RWPE1 (cell line): Measurements from ENCODE around the gene RAD9A.

Experiments used
- CTCF ChIA-PET: fragments of 350-600 bp; sonication (Branson Sonifier 250); formaldehyde crosslinking; extraction: SDS; loops from one replicate; lab custom pipeline; 2021; lab: Yijun Ruan, JAX
- POLR2A ChIA-PET: fragments of 400-600 bp; formaldehyde crosslinking; extraction: SDS; loops from one replicate; lab custom pipeline; 2020; ENCODE audit warnings: antibody characterized with exemption; ENCODE audit not compliant: low non-redundant PET; lab: Yijun Ruan, JAX
- DNase-seq: peaks from one replicate; pipeline ENCODE4 v3.0.0; 2012; ENCODE audit warnings: low spot score
- H3K27ac ChIP-seq: fragments of 450-650 bp; 2 replicates; pipeline ENCODE4 v1.5.1; 2017
- TF ChIP-seq, protein P1 (sequence below): fragments of 450-650 bp; conservative IDR thresholded peaks from 2 replicates; pipeline ENCODE4 v1.5.1; 2017; ENCODE audit warnings: low read depth, mild to moderate bottlenecking

Gene RAD9A

DNA sequence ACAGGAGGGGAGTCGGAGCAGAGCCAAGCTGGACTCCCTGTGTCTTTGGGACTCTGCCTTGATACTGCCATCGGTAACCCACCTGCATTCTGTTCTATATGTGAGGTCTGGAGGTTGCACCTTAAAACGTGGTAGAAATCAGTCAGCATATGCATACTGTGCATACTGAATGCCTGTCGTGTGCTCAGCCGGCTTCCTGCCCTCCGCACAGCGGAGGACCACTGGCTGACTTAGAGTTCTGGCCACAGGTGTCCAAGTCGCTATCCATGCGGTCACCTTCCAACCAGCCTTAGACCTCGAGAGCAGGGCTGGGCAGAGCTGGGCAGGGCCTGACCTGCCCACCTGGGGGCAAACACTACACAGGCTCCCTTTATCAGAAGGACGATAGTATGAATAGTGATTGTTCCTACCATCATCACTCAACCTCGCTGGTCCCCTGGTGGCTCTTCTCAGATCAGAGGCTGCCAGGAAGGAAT, 15.9 kb downstream of the RAD9A start:
- TF ChIP-seq, protein P1, sequence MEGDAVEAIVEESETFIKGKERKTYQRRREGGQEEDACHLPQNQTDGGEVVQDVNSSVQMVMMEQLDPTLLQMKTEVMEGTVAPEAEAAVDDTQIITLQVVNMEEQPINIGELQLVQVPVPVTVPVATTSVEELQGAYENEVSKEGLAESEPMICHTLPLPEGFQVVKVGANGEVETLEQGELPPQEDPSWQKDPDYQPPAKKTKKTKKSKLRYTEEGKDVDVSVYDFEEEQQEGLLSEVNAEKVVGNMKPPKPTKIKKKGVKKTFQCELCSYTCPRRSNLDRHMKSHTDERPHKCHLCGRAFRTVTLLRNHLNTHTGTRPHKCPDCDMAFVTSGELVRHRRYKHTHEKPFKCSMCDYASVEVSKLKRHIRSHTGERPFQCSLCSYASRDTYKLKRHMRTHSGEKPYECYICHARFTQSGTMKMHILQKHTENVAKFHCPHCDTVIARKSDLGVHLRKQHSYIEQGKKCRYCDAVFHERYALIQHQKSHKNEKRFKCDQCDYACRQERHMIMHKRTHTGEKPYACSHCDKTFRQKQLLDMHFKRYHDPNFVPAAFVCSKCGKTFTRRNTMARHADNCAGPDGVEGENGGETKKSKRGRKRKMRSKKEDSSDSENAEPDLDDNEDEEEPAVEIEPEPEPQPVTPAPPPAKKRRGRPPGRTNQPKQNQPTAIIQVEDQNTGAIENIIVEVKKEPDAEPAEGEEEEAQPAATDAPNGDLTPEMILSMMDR, result no peak
- CTCF ChIA-PET, result no interaction called here
- H3K27ac ChIP-seq, result no peak overlapping the region
- DNase-seq, result no peak
- POLR2A ChIA-PET, result no interaction called here

DNA sequence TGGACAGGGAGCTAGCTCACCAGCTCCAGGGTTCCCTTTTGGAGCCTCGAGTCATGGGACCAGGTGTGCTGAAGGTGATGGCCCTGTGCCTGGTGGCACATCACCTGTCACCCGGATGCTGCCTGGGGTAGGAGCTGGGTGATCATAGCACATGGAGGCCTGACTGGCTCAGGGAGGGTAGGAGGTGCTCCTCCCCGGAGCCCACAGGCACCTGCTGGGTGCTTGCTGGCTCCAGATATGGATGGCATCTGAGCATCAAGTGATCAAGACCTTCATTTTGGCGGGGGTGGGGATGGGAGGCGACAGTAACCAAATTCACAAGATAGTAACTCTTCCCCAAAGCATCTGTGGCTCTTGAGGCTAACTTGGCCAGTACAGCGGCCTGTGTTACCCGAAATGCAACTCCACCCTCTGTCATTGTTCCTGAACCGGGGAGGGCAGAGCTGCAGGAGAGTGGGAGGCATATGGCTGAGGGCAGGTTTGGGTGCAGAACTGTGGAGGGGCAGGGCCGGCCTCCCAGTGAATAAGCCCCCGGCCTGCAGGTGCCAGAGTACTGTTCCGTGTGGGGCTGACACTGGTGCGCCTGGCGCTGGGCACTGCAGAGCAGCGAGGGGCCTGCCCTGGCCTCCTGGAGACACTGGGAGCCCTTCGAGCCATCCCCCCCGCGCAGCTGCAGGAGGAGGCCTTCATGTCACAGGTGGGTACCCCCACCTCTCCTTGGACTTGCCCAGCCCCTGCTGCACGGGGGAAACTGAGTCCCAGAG, 16.8 kb downstream of the RAD9A start:
- DNase-seq, result no peak
- TF ChIP-seq, protein P1, result no peak
- no peak overlapping the region for H3K27ac ChIP-seq
- ChIA-PET POLR2A (no interaction called here), CTCF (no interaction called here)

DNA sequence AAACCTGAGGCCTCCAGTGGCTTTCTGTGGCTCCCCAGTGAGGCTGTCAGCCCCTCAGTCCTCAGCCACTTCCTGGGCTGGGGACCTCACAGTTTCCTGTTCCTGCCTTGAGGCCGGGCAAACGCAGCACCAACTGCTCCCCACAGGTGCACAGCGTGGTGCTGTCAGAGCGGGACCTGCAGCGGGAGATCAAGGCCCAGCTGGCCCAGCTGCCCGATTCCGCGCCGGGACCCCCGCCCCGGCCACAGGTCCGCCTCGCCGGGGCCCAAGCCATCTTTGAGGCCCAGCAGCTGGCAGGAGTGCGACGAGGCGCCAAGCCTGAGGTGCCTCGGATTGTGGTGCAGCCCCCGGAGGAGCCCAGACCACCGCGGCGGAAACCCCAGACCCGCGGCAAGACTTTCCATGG, 17.5 kb downstream of the RAD9A start:
- H3K27ac ChIP-seq, result no peak overlapping the region
- ChIA-PET POLR2A (no interaction called here), CTCF (no interaction called here)
- DNase-seq, result no peak
- TF ChIP-seq, protein P1, result no peak

DNA sequence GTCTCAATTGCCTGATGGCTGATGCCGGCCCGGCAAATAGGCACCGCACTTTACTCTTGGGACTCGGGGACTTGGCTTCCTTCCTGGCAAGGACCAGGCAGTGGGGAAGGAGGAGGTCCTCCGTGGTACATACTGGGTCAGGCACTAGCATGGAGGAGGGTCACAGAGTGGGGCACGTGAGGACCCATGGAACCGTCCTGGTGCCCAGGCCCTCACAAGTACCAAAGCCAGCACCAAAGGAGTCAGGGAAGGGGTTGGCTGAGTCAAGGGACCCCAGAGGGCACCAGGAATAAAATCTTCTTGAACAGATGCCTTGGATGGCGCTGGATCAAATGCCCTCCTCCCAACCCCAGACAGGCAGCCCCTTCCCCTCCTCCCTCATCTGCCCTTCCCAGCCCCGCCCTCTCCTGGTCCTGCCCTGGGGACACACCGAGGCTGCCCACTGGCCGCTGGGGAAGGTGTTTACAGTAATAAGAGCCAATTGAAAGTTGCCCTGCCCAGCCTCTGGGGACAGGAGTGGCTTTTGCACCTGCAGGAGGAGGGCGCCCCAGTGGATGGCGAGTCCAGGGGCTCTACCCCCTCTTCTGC, 18.1 kb downstream of the RAD9A start:
- TF ChIP-seq, protein P1, result no peak
- H3K27ac ChIP-seq, result no peak overlapping the region
- ChIA-PET CTCF (no interaction called here), POLR2A (no interaction called here)
- no peak for DNase-seq

DNA sequence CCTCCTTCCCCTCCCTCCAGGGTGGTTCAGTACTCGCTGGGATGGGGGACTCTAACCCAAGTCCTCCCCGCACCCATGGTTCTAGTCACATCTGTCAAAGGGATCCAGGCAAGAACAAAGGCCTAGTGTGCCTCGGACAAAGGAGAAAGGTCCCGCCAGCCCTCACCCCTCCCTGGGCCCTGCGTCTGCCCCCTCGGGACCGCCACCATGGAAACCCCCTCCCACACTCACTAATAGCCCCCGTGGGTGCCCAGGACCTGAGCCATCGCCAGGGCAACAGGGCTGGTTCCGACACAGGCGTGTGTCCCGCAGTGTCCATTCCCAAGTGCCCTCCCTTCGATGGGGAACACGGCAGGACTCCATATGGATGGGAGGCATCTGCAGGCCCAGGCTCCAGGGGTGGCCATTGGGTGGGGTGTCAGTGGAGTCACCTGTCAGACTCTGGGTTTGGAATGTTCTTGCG, 18.6 kb downstream of the RAD9A start:
- ChIA-PET POLR2A (no interaction called here), CTCF (no interaction called here)
- DNase-seq, result no peak
- no peak overlapping the region for H3K27ac ChIP-seq
- TF ChIP-seq, protein P1, result no peak

DNA sequence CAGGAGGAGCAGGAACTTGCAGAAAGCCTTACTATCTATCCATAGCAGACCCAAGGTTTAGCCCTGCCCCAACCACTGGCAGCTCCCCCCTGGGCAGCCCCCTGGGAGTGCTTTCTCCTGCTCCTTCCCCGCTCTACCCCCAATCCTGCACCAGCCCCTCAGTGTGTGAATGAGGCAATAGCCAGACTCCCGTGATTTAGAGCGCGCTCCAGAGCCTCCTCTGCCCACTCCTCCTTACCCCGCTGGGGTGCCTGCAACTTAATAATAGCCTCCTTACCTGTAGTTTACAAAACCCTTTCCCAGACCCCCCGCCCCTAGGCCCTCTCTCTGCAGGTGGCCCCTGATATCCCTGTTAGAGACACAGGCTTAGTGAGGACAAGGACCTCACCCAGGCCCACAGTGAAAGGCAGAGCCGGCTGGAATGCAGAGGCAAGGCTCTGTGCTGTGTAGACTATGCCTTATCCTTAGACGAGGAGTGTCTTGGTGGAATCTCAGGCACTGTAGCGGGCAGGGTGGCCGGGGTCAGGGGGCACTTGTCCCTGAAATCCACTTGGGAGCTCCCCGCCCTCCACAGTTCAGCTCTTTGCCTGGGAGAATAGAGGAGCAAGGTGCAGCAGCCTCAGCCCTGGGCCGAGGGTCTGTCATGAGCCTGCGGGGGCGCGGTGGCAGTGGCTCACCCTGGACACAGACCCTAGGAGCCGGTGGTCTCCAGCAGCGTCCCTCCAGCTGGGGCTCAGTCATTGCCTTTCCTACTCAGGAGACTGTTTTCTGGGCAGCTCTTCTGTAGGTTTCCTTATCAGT, 19.4 kb downstream of the RAD9A start:
- no peak for DNase-seq
- CTCF ChIA-PET, result no interaction called here
- no peak overlapping the region for H3K27ac ChIP-seq
- POLR2A ChIA-PET, result no interaction called here
- TF ChIP-seq, protein P1, result no peak
